ENCODE results near the gene CASS4.
A peak's percentile ranks its signal among the peaks of the same experiment; 100 is the strongest.
"Not testable (repeated sequence)": the region's sequence is repeated elsewhere in the genome, so short reads cannot be mapped to it uniquely, and the experiment has no call there.

The CASS4 gene

DNA sequence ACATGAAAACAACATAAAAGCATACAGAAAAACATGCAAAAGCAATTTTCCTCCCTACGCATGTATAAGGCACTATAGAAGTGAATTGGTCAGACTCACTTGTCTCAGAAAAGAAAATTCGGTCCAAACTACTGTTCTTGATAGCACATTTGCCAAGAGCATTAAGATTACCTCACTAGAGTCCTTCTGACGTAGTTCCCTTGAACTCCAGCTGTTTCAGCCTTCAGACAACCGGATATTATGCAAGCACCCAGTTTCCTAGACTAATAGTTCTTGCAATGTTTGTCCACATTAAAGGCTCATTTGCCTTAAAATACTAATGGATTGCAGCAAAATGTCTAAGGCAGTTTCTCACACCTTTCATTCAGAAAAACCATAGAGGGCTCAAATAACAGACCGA is 2.5 kb upstream of the CASS4 start:
- Histone ChIP-seq H3K27ac (ENCODE audit: low read depth, low read length) (no peak overlapping the region), H3K9ac (ENCODE audit: low read depth in 1 of 2, low read length in 2 of 2) (no peak overlapping the region), H3K4me3 (ENCODE audit: low read depth in 1 of 2, low read length in 2 of 2) (no peak overlapping the region), H3K36me3 (ENCODE audit: control insufficient read depth in 1 of 2, insufficient read depth in 2 of 2, low read length in 2 of 2) (peaks cover 9 to 38% of the 10 kb centered on the region in 2 donors), H3K27me3 (ENCODE audit: control insufficient read depth in 1 of 2, insufficient read depth in 2 of 2, low read length in 2 of 2) (no peaks in the 10 kb centered on the region), H3K4me1 (ENCODE audit: control insufficient read depth in 1 of 2, insufficient read depth in 2 of 2, low read length in 2 of 2) (peaks cover 10% of the 10 kb centered on the region in 2 donors), H3K9me3 (ENCODE audit: control insufficient read depth in 1 of 2, low read length in 2 of 2) (no peaks in the 10 kb centered on the region)

DNA sequence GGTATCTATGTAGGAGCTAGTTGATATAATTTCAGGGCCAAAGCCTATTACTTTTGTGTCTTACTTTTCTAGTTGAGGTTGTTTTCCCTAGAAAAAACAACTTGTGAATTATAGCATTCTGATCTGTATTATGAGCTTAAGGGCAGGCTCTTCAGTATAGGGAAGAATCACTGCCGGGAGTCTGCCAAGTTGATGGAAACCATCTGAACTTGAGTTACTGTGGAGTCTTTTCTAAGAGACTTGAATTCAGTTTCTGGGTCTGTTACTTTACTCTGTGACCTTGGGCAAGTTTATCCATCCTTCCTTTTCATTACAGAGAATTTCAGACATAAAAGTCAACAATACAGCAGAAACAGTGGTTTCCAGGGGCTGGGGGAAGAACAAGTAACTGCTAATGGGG is 2.1 kb upstream of the CASS4 start:
- no peak overlapping the region for H3K4me3 ChIP-seq (ENCODE audit: low read depth in 1 of 2, low read length in 2 of 2)
- no peaks in the 10 kb centered on the region for H3K9me3 ChIP-seq (ENCODE audit: control insufficient read depth in 1 of 2, low read length in 2 of 2)
- H3K27me3 ChIP-seq (ENCODE audit: control insufficient read depth in 1 of 2, insufficient read depth in 2 of 2, low read length in 2 of 2): no peaks in the 10 kb centered on the region
- H3K9ac ChIP-seq (ENCODE audit: low read depth in 1 of 2, low read length in 2 of 2): no peak overlapping the region
- peaks cover 9 to 35% of the 10 kb centered on the region in 2 donors for H3K36me3 ChIP-seq (ENCODE audit: control insufficient read depth in 1 of 2, insufficient read depth in 2 of 2, low read length in 2 of 2)
- peaks cover 10% of the 10 kb centered on the region in 2 donors for H3K4me1 ChIP-seq (ENCODE audit: control insufficient read depth in 1 of 2, insufficient read depth in 2 of 2, low read length in 2 of 2)
- H3K27ac ChIP-seq (ENCODE audit: low read depth, low read length): no peak overlapping the region

DNA sequence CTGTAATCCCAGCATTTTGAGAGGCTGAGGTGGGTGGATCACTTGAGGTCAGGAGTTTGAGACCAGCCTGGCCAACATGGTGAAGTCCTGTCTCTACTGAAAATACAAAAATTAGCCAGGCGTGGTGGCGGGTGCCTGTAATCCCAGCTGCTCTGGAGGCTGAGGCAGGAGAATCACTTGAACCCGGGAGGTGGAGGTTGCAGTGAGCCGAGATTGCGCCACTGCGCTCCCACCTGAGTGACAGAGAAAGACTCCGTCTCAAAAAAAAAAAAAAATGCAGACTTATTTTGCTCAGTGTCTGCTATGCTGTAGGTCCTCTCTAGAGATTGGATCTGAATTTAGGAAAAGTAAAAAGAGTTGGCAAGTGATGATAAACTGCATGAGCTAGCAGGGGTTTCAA is 773 bp upstream of the CASS4 start:
- Histone ChIP-seq H3K36me3 (ENCODE audit: control insufficient read depth in 1 of 2, insufficient read depth in 2 of 2, low read length in 2 of 2) (peaks cover 9 to 21% of the 10 kb centered on the region in 2 donors), H3K9ac (ENCODE audit: low read depth in 1 of 2, low read length in 2 of 2) (peak overlapping the region in 1 of 2 donors; percentile 64), H3K4me3 (ENCODE audit: low read depth in 1 of 2, low read length in 2 of 2) (peak overlapping the region in 1 of 2 donors; percentile 41), H3K4me1 (ENCODE audit: control insufficient read depth in 1 of 2, insufficient read depth in 2 of 2, low read length in 2 of 2) (peaks cover 10% of the 10 kb centered on the region in 2 donors)
- not testable (repeated sequence) for H3K9me3 ChIP-seq (ENCODE audit: control insufficient read depth in 1 of 2, low read length in 2 of 2); H3K27me3 ChIP-seq (ENCODE audit: control insufficient read depth in 1 of 2, insufficient read depth in 2 of 2, low read length in 2 of 2); H3K27ac ChIP-seq (ENCODE audit: low read depth, low read length)

DNA sequence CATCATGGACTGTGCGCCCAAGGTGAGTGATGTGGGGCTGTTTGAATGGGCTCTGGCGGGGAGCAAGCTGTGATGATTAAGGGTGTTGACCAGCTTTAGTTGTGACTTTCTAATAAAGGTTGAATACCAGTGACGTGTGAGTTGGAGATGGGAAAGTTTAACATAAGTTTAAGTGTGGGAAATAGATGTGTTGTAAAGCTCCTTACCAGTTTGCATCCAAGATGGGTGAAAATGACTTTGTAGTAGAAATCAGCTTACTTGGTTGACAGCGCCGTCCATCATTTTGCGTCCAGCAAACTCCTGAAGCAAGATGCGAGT is 372 bp downstream of the CASS4 start:
- H3K9me3 ChIP-seq (ENCODE audit: control insufficient read depth in 1 of 2, low read length in 2 of 2): no peaks in the 10 kb centered on the region
- H3K4me1 ChIP-seq (ENCODE audit: control insufficient read depth in 1 of 2, insufficient read depth in 2 of 2, low read length in 2 of 2): peaks cover 10% of the 10 kb centered on the region in 2 donors
- peak overlapping the region; percentile 41 to 46 for H3K4me3 ChIP-seq (ENCODE audit: low read depth in 1 of 2, low read length in 2 of 2)
- peak overlapping the region; percentile 2 for H3K27ac ChIP-seq (ENCODE audit: low read depth, low read length)
- H3K9ac ChIP-seq (ENCODE audit: low read depth in 1 of 2, low read length in 2 of 2): peak overlapping the region; percentile 1 to 64
- peaks cover 3 to 13% of the 10 kb centered on the region in 2 donors for H3K36me3 ChIP-seq (ENCODE audit: control insufficient read depth in 1 of 2, insufficient read depth in 2 of 2, low read length in 2 of 2)
- no peaks in the 10 kb centered on the region for H3K27me3 ChIP-seq (ENCODE audit: control insufficient read depth in 1 of 2, insufficient read depth in 2 of 2, low read length in 2 of 2)

DNA sequence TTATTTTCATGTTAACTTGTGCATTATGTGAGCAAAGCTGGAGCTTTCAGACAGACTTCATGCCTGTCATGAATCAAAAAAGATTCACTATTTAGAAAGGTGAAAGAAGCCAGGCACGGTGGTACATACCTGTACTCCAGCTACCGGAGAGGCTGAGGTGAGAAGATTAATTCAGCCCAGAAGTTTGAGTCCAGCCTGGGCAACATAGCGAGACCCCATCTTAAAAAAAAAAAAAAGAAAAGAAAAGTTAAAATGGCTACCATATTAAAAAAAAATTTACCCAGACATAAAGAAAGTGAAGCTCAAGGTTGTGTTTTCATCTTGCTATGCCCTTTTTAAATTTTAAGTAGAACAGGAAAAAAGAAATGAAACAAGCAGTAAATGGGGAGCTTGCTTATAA is 889 bp downstream of the CASS4 start:
- Histone ChIP-seq H3K36me3 (ENCODE audit: control insufficient read depth in 1 of 2, insufficient read depth in 2 of 2, low read length in 2 of 2) (peaks cover 0 to 8% of the 10 kb centered on the region in 2 donors), H3K9me3 (ENCODE audit: control insufficient read depth in 1 of 2, low read length in 2 of 2) (no peaks in the 10 kb centered on the region), H3K27ac (ENCODE audit: low read depth, low read length) (no peak overlapping the region), H3K27me3 (ENCODE audit: control insufficient read depth in 1 of 2, insufficient read depth in 2 of 2, low read length in 2 of 2) (no peaks in the 10 kb centered on the region), H3K4me1 (ENCODE audit: control insufficient read depth in 1 of 2, insufficient read depth in 2 of 2, low read length in 2 of 2) (peaks cover 10% of the 10 kb centered on the region in 2 donors), H3K4me3 (ENCODE audit: low read depth in 1 of 2, low read length in 2 of 2) (peak overlapping the region; percentile 41 to 46), H3K9ac (ENCODE audit: low read depth in 1 of 2, low read length in 2 of 2) (peak overlapping the region in 1 of 2 donors; percentile 1)

DNA sequence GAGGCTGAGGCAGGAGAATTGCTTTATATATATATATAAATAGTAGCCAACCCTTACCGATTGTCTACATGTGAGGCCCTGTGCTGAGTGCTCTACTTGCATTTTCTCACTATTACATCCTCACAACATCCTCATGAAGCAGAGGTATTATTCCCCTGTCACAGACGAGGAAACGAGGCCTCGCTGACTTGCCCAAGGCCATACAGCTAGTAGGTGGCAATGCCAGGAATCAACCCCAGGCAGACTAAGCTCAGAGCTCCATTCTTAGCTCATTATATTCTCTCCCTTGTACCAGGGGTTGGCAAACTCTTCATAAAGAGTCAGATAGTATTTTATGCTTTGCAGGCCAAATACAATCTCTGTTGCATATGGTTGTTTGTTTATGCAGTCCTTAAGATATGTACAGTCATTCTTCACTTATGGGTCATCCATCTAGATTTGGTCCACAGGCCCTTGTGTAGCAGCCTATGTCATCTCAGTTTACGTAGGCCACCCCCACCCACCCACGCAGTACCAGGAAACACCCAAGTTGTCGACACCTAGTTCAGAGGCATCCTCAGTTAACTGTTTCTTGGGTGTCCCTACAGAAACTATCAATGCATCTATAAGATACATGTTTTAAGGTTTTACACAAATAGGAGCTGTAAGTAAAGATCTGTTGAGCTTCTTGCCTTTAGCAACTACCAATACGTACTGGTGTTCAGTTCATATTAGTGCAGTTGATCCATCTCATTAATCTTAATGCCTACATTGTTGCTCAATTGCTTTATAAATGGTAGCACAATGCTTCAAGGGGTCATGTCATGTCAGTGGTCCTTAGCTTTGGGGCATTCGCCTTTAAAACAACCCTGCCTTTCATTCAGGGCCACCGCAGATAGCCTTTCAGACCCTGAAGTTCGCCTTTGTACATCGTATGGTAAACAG is 3.0 kb downstream of the CASS4 start:
- no peaks in the 10 kb centered on the region for H3K9me3 ChIP-seq (ENCODE audit: control insufficient read depth in 1 of 2, low read length in 2 of 2)
- H3K9ac ChIP-seq (ENCODE audit: low read depth in 1 of 2, low read length in 2 of 2): no peak overlapping the region
- H3K36me3 ChIP-seq (ENCODE audit: control insufficient read depth in 1 of 2, insufficient read depth in 2 of 2, low read length in 2 of 2): peaks cover 0 to 3% of the 10 kb centered on the region in 2 donors
- peak overlapping the region in 1 of 2 donors; percentile 24 for H3K4me3 ChIP-seq (ENCODE audit: low read depth in 1 of 2, low read length in 2 of 2)
- H3K27ac ChIP-seq (ENCODE audit: low read depth, low read length): no peak overlapping the region
- H3K27me3 ChIP-seq (ENCODE audit: control insufficient read depth in 1 of 2, insufficient read depth in 2 of 2, low read length in 2 of 2): no peaks in the 10 kb centered on the region
- H3K4me1 ChIP-seq (ENCODE audit: control insufficient read depth in 1 of 2, insufficient read depth in 2 of 2, low read length in 2 of 2): peaks cover 10% of the 10 kb centered on the region in 2 donors

DNA sequence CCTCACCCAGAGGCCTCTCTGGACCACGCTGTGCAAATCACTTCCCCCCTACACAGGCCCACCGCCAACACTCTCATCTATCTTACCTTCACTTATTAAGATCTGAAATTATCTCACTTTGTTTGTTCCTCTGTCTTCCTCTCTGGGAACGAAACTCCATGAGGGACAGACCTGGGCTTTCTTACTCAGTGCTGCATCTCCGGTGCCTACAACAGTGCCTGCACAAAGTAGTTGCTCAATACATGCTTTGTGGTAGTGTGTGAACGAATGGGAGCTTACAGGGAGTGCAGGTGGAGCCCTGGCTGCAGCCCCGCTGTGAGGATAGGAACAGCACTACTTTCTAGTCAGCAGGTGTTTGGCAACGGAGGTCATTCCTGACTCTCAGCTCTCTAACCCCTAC is 5.3 kb downstream of the CASS4 start:
- Histone ChIP-seq H3K27ac (ENCODE audit: low read depth, low read length) (no peak overlapping the region), H3K9me3 (ENCODE audit: control insufficient read depth in 1 of 2, low read length in 2 of 2) (no peaks in the 10 kb centered on the region), H3K9ac (ENCODE audit: low read depth in 1 of 2, low read length in 2 of 2) (no peak overlapping the region), H3K4me3 (ENCODE audit: low read depth in 1 of 2, low read length in 2 of 2) (no peak overlapping the region), H3K27me3 (ENCODE audit: control insufficient read depth in 1 of 2, insufficient read depth in 2 of 2, low read length in 2 of 2) (no peaks in the 10 kb centered on the region), H3K36me3 (ENCODE audit: control insufficient read depth in 1 of 2, insufficient read depth in 2 of 2, low read length in 2 of 2) (peaks cover 0 to 3% of the 10 kb centered on the region in 2 donors), H3K4me1 (ENCODE audit: control insufficient read depth in 1 of 2, insufficient read depth in 2 of 2, low read length in 2 of 2) (peaks cover 1 to 6% of the 10 kb centered on the region in 2 donors)

DNA sequence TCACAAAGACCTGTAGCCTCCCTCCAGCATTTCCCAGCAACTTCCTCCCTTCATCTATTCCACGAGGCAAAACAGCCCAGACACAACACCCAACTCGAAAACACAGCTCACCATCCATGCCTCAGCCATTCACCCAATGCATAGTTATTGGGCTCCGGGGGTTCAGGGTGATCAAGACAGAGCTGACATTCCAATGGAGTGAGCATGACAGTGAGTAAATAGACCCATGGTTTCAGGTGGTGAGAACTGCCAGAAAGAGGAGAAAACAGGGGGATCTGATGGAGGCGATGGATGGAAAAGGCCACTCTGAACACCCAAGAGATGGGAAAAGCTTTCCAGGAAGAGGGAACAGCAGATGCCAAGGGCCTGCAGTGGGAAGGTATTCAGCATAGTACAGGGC is 5.9 kb downstream of the CASS4 start:
- Histone ChIP-seq H3K9me3 (ENCODE audit: control insufficient read depth in 1 of 2, low read length in 2 of 2) (no peaks in the 10 kb centered on the region), H3K27ac (ENCODE audit: low read depth, low read length) (no peak overlapping the region), H3K27me3 (ENCODE audit: control insufficient read depth in 1 of 2, insufficient read depth in 2 of 2, low read length in 2 of 2) (no peaks in the 10 kb centered on the region), H3K36me3 (ENCODE audit: control insufficient read depth in 1 of 2, insufficient read depth in 2 of 2, low read length in 2 of 2) (peaks cover 0 to 3% of the 10 kb centered on the region in 2 donors), H3K9ac (ENCODE audit: low read depth in 1 of 2, low read length in 2 of 2) (no peak overlapping the region), H3K4me1 (ENCODE audit: control insufficient read depth in 1 of 2, insufficient read depth in 2 of 2, low read length in 2 of 2) (peaks cover 3 to 6% of the 10 kb centered on the region in 2 donors), H3K4me3 (ENCODE audit: low read depth in 1 of 2, low read length in 2 of 2) (no peak overlapping the region)

DNA sequence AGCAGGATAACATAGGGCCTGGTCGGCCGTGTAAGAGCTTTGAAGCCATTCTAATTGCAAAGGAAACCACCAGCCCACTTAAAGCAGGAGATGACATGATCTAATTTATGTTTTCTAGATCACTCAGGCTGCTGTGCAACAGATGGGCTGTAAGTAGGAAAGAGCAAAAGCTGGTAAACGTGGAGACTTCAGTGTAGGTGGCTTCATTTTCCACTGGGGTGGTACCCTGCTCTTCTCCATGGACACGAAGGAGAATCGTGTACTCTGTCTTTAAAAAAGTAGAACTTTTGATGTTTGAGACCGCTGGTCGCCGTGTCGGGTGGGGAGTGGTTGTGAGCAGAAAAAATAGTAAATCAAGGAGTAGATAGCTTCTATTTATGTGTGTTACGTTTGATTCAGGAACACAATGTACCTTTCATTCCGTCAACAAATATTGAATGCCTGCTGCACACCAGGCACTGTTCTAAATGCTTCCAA is 6.4 kb downstream of the CASS4 start:
- Histone ChIP-seq H3K4me1 (ENCODE audit: control insufficient read depth in 1 of 2, insufficient read depth in 2 of 2, low read length in 2 of 2) (peaks cover 4 to 6% of the 10 kb centered on the region in 2 donors), H3K27me3 (ENCODE audit: control insufficient read depth in 1 of 2, insufficient read depth in 2 of 2, low read length in 2 of 2) (no peaks in the 10 kb centered on the region), H3K36me3 (ENCODE audit: control insufficient read depth in 1 of 2, insufficient read depth in 2 of 2, low read length in 2 of 2) (peaks cover 0 to 3% of the 10 kb centered on the region in 2 donors), H3K9me3 (ENCODE audit: control insufficient read depth in 1 of 2, low read length in 2 of 2) (no peaks in the 10 kb centered on the region), H3K27ac (ENCODE audit: low read depth, low read length) (no peak overlapping the region), H3K4me3 (ENCODE audit: low read depth in 1 of 2, low read length in 2 of 2) (no peak overlapping the region), H3K9ac (ENCODE audit: low read depth in 1 of 2, low read length in 2 of 2) (peak overlapping the region in 1 of 2 donors; percentile 2)

DNA sequence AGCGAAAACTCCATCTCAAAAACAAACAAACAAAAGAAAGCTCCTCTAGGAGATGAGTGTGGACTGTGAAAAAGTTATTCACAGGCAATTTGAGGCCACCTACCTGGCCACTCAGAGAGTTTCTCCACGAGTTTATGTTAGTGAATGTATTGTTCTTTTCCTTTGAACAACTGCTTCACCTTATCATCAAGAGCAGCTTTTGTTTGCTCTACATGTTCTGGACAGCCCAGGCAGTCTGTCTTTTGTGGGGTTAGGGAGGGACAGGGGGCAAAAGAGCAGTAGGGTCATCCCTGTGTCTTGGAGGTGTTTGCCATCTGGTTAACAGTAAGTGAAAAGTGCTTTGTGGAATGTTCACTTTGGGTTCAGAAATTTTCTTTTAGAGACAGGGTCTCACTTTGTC is 8.0 kb downstream of the CASS4 start:
- Histone ChIP-seq H3K4me1 (ENCODE audit: control insufficient read depth in 1 of 2, insufficient read depth in 2 of 2, low read length in 2 of 2) (peaks cover 4 to 6% of the 10 kb centered on the region in 2 donors), H3K9ac (ENCODE audit: low read depth in 1 of 2, low read length in 2 of 2) (no peak overlapping the region), H3K36me3 (ENCODE audit: control insufficient read depth in 1 of 2, insufficient read depth in 2 of 2, low read length in 2 of 2) (peaks cover 0 to 3% of the 10 kb centered on the region in 2 donors), H3K27ac (ENCODE audit: low read depth, low read length) (no peak overlapping the region), H3K27me3 (ENCODE audit: control insufficient read depth in 1 of 2, insufficient read depth in 2 of 2, low read length in 2 of 2) (no peaks in the 10 kb centered on the region), H3K4me3 (ENCODE audit: low read depth in 1 of 2, low read length in 2 of 2) (no peak overlapping the region), H3K9me3 (ENCODE audit: control insufficient read depth in 1 of 2, low read length in 2 of 2) (no peaks in the 10 kb centered on the region)

All from duodenal mucosa (tissue), 2 donors.